Astrocyte (in vitro differentiated cells and primary cell): ENCODE results near the gene SPATA6L. TPM values are rescaled to one million over a fixed set of nuclear protein-coding genes. Genes with fewer than 3 reads are reported as not detected.
A peak's percentile ranks its signal among the peaks of the same experiment; 100 is the strongest.

ENCODE experiments used
- DNase-seq: peaks from one replicate; pipeline ENCODE4 v3.0.0-alpha.2; 2010; ENCODE audit warnings: low read depth
- FAIRE-seq: peaks from 2 replicates; lab custom pipeline; 2011; peaks lifted over from hg19 to GRCh38; lab: Jason Lieb, UNC
- H2AFZ ChIP-seq: 2 replicates; pipeline ENCODE4 v1.6.0; 2012; ENCODE audit warnings: low read depth, low read length, inconsistent platforms
- H3K27ac ChIP-seq: 2 replicates; pipeline ENCODE4 v1.5.1; 2011; ENCODE audit warnings: low read depth, low read length, inconsistent platforms
- H3K27me3 ChIP-seq: 2 replicates; pipeline ENCODE4 v1.6.0; 2011; ENCODE audit warnings: low read length, inconsistent platforms; ENCODE audit not compliant: insufficient read depth
- H3K36me3 ChIP-seq: 2 replicates; pipeline ENCODE4 v1.5.1; 2011; ENCODE audit warnings: low read length, inconsistent platforms; ENCODE audit not compliant: insufficient read depth
- H3K4me1 ChIP-seq: 2 replicates; pipeline ENCODE4 v1.5.1; 2011; ENCODE audit warnings: low read length, inconsistent platforms; ENCODE audit not compliant: insufficient read depth
- H3K4me2 ChIP-seq: 2 replicates; pipeline ENCODE4 v1.6.0; 2012; ENCODE audit warnings: low read length, inconsistent platforms
- H3K4me3 ChIP-seq: 2 replicates; pipeline ENCODE4 v1.5.1; 2011; ENCODE audit warnings: low read depth, mild to moderate bottlenecking, low read length, inconsistent platforms; ENCODE audit not compliant: insufficient read depth
- H3K79me2 ChIP-seq: 2 replicates; pipeline ENCODE4 v1.6.0; 2012; ENCODE audit warnings: mild to moderate bottlenecking, low read length, inconsistent platforms; ENCODE audit not compliant: insufficient read depth
- H3K9ac ChIP-seq: 2 replicates; pipeline ENCODE4 v1.6.0; 2012; ENCODE audit warnings: mild to moderate bottlenecking, low read length, inconsistent platforms
- H3K9me3 ChIP-seq: 2 replicates; pipeline ENCODE4 v1.5.1; 2012; ENCODE audit warnings: low read depth, mild to moderate bottlenecking, low read length, inconsistent platforms; ENCODE audit not compliant: insufficient read depth
- H4K20me1 ChIP-seq: 2 replicates; pipeline ENCODE4 v1.6.0; 2012; ENCODE audit warnings: low read length, inconsistent platforms; ENCODE audit not compliant: insufficient read depth
- H3K27ac Mint-ChIP-seq: one replicate; pipeline ENCODE4 v1.8.0; 2021; ENCODE audit warnings: mild to moderate bottlenecking, mixed read lengths; ENCODE audit not compliant: unreplicated experiment
- H3K27me3 Mint-ChIP-seq: one replicate; pipeline ENCODE4 v1.8.0; 2021; ENCODE audit warnings: low read depth, mixed read lengths; ENCODE audit not compliant: unreplicated experiment
- H3K36me3 Mint-ChIP-seq: one replicate; pipeline ENCODE4 v1.8.0; 2021; ENCODE audit warnings: low read depth, mixed read lengths; ENCODE audit not compliant: unreplicated experiment
- H3K4me1 Mint-ChIP-seq: one replicate; pipeline ENCODE4 v1.8.0; 2021; ENCODE audit warnings: low read depth, mixed read lengths; ENCODE audit not compliant: unreplicated experiment
- H3K4me3 Mint-ChIP-seq: one replicate; pipeline ENCODE4 v1.8.0; 2021; ENCODE audit warnings: mild to moderate bottlenecking, moderate library complexity, mixed read lengths; ENCODE audit not compliant: unreplicated experiment
- H3K9me3 Mint-ChIP-seq: one replicate; pipeline ENCODE4 v1.8.0; 2021; ENCODE audit warnings: mild to moderate bottlenecking, mixed read lengths; ENCODE audit not compliant: unreplicated experiment
- EZH2 ChIP-seq: IDR thresholded peaks from 2 replicates; pipeline ENCODE4 v1.6.1; 2012; ENCODE audit warnings: mild to moderate bottlenecking, low read length, inconsistent platforms; ENCODE audit not compliant: insufficient read depth
- total RNA-seq: library from RNA; stranded (reverse); gene quantifications from 2 replicates; pipeline ENCODE4 v1.2.1, GENCODE V29; 2021
- TF ChIP-seq, protein P1 (sequence below): IDR thresholded peaks from 2 replicates; pipeline ENCODE4 v1.5.1; 2011; ENCODE audit warnings: low read depth, mild to moderate bottlenecking, inconsistent platforms, low read length, moderate library complexity; ENCODE audit not compliant: insufficient read depth

Gene SPATA6L
- total RNA-seq, 1 donor from 2014 or later = 2.8 TPM

DNA sequence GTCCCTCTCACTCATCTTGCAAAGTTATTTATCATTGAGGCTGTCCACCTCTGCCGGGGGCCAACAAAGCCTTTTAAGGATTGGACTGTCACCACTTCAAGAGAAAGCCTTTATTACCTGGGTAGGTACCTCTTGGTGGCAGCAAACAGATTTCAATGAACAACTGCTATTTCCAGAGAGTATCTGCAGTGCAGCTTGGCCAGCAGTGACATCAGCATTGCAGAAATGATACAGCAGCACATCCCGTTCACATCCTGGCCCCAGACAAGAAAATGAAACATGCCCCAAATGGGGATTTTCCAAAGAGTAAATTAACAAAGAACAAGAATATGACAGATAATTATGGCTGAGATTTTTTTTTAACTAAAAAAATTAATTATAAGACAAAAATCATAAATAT is 2.3 kb upstream of the SPATA6L start:
- no peak overlapping the region for H3K4me3 Mint-ChIP-seq
- no peaks in the 10 kb centered on the region for H4K20me1 ChIP-seq
- H3K36me3 Mint-ChIP-seq = no peaks in the 10 kb centered on the region
- H3K27ac Mint-ChIP-seq = no peak overlapping the region
- H2AFZ ChIP-seq = no peak overlapping the region
- no peaks in the 10 kb centered on the region for H3K36me3 ChIP-seq
- TF ChIP-seq, protein P1, sequence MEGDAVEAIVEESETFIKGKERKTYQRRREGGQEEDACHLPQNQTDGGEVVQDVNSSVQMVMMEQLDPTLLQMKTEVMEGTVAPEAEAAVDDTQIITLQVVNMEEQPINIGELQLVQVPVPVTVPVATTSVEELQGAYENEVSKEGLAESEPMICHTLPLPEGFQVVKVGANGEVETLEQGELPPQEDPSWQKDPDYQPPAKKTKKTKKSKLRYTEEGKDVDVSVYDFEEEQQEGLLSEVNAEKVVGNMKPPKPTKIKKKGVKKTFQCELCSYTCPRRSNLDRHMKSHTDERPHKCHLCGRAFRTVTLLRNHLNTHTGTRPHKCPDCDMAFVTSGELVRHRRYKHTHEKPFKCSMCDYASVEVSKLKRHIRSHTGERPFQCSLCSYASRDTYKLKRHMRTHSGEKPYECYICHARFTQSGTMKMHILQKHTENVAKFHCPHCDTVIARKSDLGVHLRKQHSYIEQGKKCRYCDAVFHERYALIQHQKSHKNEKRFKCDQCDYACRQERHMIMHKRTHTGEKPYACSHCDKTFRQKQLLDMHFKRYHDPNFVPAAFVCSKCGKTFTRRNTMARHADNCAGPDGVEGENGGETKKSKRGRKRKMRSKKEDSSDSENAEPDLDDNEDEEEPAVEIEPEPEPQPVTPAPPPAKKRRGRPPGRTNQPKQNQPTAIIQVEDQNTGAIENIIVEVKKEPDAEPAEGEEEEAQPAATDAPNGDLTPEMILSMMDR = no peak
- TF ChIP-seq EZH2 = no peak
- H3K27me3 Mint-ChIP-seq = no peaks in the 10 kb centered on the region
- H3K27me3 ChIP-seq = no peaks in the 10 kb centered on the region
- peaks cover 12% of the 10 kb centered on the region for H3K4me1 ChIP-seq
- H3K27ac ChIP-seq = no peak overlapping the region
- DNase-seq = no peak
- H3K4me1 Mint-ChIP-seq = peaks cover 16% of the 10 kb centered on the region
- no peak for FAIRE-seq
- H3K9me3 Mint-ChIP-seq = no peaks in the 10 kb centered on the region
- H3K4me3 ChIP-seq = no peak overlapping the region
- no peaks in the 10 kb centered on the region for H3K79me2 ChIP-seq
- H3K4me2 ChIP-seq = no peak overlapping the region
- no peak overlapping the region for H3K9ac ChIP-seq
- no peaks in the 10 kb centered on the region for H3K9me3 ChIP-seq

DNA sequence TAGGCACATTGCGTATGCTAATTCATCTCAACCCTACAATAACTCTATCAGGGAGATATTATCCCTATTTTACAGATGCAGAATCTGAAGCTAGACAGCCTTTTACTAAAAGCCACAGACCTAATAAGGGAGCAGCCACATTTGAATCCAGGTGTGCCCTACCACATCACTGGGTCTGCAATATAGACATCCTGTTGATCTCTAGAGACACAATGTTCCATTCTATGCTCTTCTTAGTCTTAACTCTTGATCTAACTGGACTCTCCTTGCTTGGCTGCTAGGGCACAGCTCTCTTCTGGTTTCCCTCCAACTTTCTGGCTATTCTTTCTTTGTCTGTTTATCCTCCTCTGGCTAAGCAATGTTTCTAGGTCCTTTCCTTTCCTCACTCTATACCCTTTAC is 1.4 kb upstream of the SPATA6L start:
- Mint-ChIP-seq H3K27me3 (no peaks in the 10 kb centered on the region), H3K9me3 (no peaks in the 10 kb centered on the region), H3K27ac (no peak overlapping the region)

DNA sequence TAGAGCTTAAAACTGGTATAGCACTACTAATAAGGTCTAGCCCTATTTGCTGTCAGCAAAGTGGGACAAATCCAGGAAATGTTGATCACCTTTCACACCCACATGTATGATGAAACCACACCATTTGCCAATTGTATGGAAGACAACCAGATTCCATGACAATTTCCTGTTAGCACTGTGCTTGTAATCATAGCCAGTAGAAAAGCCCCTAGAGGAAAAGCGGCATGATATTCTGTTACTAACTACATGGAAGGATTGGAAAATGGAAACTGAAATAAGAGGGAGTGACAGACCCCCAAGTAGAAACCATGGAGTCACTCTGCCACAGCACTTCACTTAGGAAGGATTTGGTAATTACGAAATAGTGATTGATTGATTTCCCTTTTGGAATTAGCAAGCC is 923 bp downstream of the SPATA6L start:
- Histone ChIP-seq H3K4me2 (peak overlapping the region; percentile 91), H3K27ac (no peak overlapping the region), H3K79me2 (peaks cover 8% of the 10 kb centered on the region), H4K20me1 (no peaks in the 10 kb centered on the region), H3K9me3 (no peaks in the 10 kb centered on the region), H3K9ac (no peak overlapping the region), H3K36me3 (no peaks in the 10 kb centered on the region), H3K4me1 (peaks cover 27% of the 10 kb centered on the region), H2AFZ (no peak overlapping the region), H3K27me3 (no peaks in the 10 kb centered on the region), H3K4me3 (no peak overlapping the region)
- Mint-ChIP-seq H3K36me3 (peaks cover 3% of the 10 kb centered on the region), H3K27me3 (no peaks in the 10 kb centered on the region), H3K4me1 (peaks cover 32% of the 10 kb centered on the region), H3K9me3 (no peaks in the 10 kb centered on the region), H3K27ac (peak overlapping the region; percentile 83), H3K4me3 (peak overlapping the region; percentile 85)
- FAIRE-seq = no peak
- DNase-seq = peak; percentile 35
- TF ChIP-seq EZH2 = no peak
- TF ChIP-seq, protein P1 = no peak

More for the DNA sequence above, 1.4 kb upstream of the SPATA6L start:
- Mint-ChIP-seq H3K4me1 (peaks cover 22% of the 10 kb centered on the region), H3K36me3 (peaks cover 2% of the 10 kb centered on the region), H3K4me3 (no peak overlapping the region)
- Histone ChIP-seq H3K36me3 (no peaks in the 10 kb centered on the region), H3K79me2 (peaks cover 7% of the 10 kb centered on the region), H3K4me3 (no peak overlapping the region), H3K27me3 (no peaks in the 10 kb centered on the region), H3K4me2 (no peak overlapping the region), H3K9me3 (no peaks in the 10 kb centered on the region), H4K20me1 (no peaks in the 10 kb centered on the region), H3K27ac (no peak overlapping the region), H2AFZ (no peak overlapping the region), H3K9ac (no peak overlapping the region), H3K4me1 (peaks cover 18% of the 10 kb centered on the region)
- DNase-seq (no peak), FAIRE-seq (no peak)
- no peak for TF ChIP-seq EZH2
- TF ChIP-seq, protein P1 = no peak
